ENCODE results near the gene THG1L.

THG1L gene

GRCh38 chr5:157761690-157762621 is 30.7 kb downstream of the THG1L start:
- H3K27ac ChIP-seq (ENCODE audit: low read depth, low read length): no peak overlapping the region
- no peak overlapping the region for H3K4me3 ChIP-seq (ENCODE audit: low read depth, low read length)
- H3K27me3 ChIP-seq (ENCODE audit: control insufficient read depth, insufficient read depth, low read length): no peaks in the 10 kb centered on the region
- H3K9me3 ChIP-seq (ENCODE audit: control insufficient read depth, insufficient read depth, low read depth, low read length): no peaks in the 10 kb centered on the region
- H3K36me3 ChIP-seq (ENCODE audit: control insufficient read depth, insufficient read depth, low read length): no peaks in the 10 kb centered on the region
- H3K4me1 ChIP-seq (ENCODE audit: control insufficient read depth, insufficient read depth, low read length): no peaks in the 10 kb centered on the region
- H3K9ac ChIP-seq (ENCODE audit: low read length): no peak overlapping the region

GRCh38 chr5:157764531-157764930 is 33.3 kb downstream of the THG1L start:
- H3K36me3 ChIP-seq (ENCODE audit: control insufficient read depth, insufficient read depth, low read length): no peaks in the 10 kb centered on the region
- no peak overlapping the region for H3K27ac ChIP-seq (ENCODE audit: low read depth, low read length)
- H3K9ac ChIP-seq (ENCODE audit: low read length): no peak overlapping the region
- no peak overlapping the region for H3K4me3 ChIP-seq (ENCODE audit: low read depth, low read length)
- no peaks in the 10 kb centered on the region for H3K4me1 ChIP-seq (ENCODE audit: control insufficient read depth, insufficient read depth, low read length)
- H3K9me3 ChIP-seq (ENCODE audit: control insufficient read depth, insufficient read depth, low read depth, low read length): no peaks in the 10 kb centered on the region
- no peaks in the 10 kb centered on the region for H3K27me3 ChIP-seq (ENCODE audit: control insufficient read depth, insufficient read depth, low read length)

GRCh38 chr5:157766442-157766841 is 35.2 kb downstream of the THG1L start:
- H3K27ac ChIP-seq (ENCODE audit: low read depth, low read length): no peak overlapping the region
- H3K4me3 ChIP-seq (ENCODE audit: low read depth, low read length): no peak overlapping the region
- H3K4me1 ChIP-seq (ENCODE audit: control insufficient read depth, insufficient read depth, low read length): no peaks in the 10 kb centered on the region
- H3K36me3 ChIP-seq (ENCODE audit: control insufficient read depth, insufficient read depth, low read length): no peaks in the 10 kb centered on the region
- no peak overlapping the region for H3K9ac ChIP-seq (ENCODE audit: low read length)
- peaks cover 3% of the 10 kb centered on the region; the same call in 1 of the 2 replicates for H3K9me3 ChIP-seq (ENCODE audit: control insufficient read depth, insufficient read depth, low read depth, low read length)
- no peaks in the 10 kb centered on the region for H3K27me3 ChIP-seq (ENCODE audit: control insufficient read depth, insufficient read depth, low read length)

- Histone ChIP-seq H3K9ac (ENCODE audit: low read length) (no peak overlapping the region), H3K4me3 (ENCODE audit: low read depth, low read length) (no peak overlapping the region), H3K9me3 (ENCODE audit: control insufficient read depth, insufficient read depth, low read depth, low read length) (peaks cover 3% of the 10 kb centered on the region; the same call in 1 of the 2 replicates), H3K36me3 (ENCODE audit: control insufficient read depth, insufficient read depth, low read length) (no peaks in the 10 kb centered on the region), H3K27ac (ENCODE audit: low read depth, low read length) (no peak overlapping the region), H3K4me1 (ENCODE audit: control insufficient read depth, insufficient read depth, low read length) (no peaks in the 10 kb centered on the region), H3K27me3 (ENCODE audit: control insufficient read depth, insufficient read depth, low read length) (no peaks in the 10 kb centered on the region)
These were observed 35.7 kb downstream of the THG1L start for GRCh38 chr5:157766902-157767301.

- Histone ChIP-seq H3K36me3 (ENCODE audit: control insufficient read depth, insufficient read depth, low read length) (no peaks in the 10 kb centered on the region), H3K9me3 (ENCODE audit: control insufficient read depth, insufficient read depth, low read depth, low read length) (peaks cover 3% of the 10 kb centered on the region; the same call in 1 of the 2 replicates), H3K4me3 (ENCODE audit: low read depth, low read length) (no peak overlapping the region), H3K4me1 (ENCODE audit: control insufficient read depth, insufficient read depth, low read length) (no peaks in the 10 kb centered on the region), H3K27ac (ENCODE audit: low read depth, low read length) (no peak overlapping the region), H3K9ac (ENCODE audit: low read length) (no peak overlapping the region), H3K27me3 (ENCODE audit: control insufficient read depth, insufficient read depth, low read length) (no peaks in the 10 kb centered on the region)
These were observed 36.5 kb downstream of the THG1L start for GRCh38 chr5:157767689-157768088.

GRCh38 chr5:157770665-157771064 is 39.4 kb downstream of the THG1L start:
- no peak overlapping the region for H3K27ac ChIP-seq (ENCODE audit: low read depth, low read length)
- H3K27me3 ChIP-seq (ENCODE audit: control insufficient read depth, insufficient read depth, low read length): no peaks in the 10 kb centered on the region

GRCh38 chr5:157772127-157772526 is 40.9 kb downstream of the THG1L start:
- no peaks in the 10 kb centered on the region for H3K27me3 ChIP-seq (ENCODE audit: control insufficient read depth, insufficient read depth, low read length)
- no peaks in the 10 kb centered on the region for H3K36me3 ChIP-seq (ENCODE audit: control insufficient read depth, insufficient read depth, low read length)
- peaks cover 3% of the 10 kb centered on the region; the same call in 1 of the 2 replicates for H3K9me3 ChIP-seq (ENCODE audit: control insufficient read depth, insufficient read depth, low read depth, low read length)
- H3K9ac ChIP-seq (ENCODE audit: low read length): no peak overlapping the region
- H3K4me3 ChIP-seq (ENCODE audit: low read depth, low read length): no peak overlapping the region
- no peaks in the 10 kb centered on the region for H3K4me1 ChIP-seq (ENCODE audit: control insufficient read depth, insufficient read depth, low read length)
- H3K27ac ChIP-seq (ENCODE audit: low read depth, low read length): no peak overlapping the region

More at GRCh38 chr5:157770665-157771064, 39.4 kb downstream of the THG1L start:
- no peaks in the 10 kb centered on the region for H3K4me1 ChIP-seq (ENCODE audit: control insufficient read depth, insufficient read depth, low read length)
- H3K9ac ChIP-seq (ENCODE audit: low read length): no peak overlapping the region
- no peaks in the 10 kb centered on the region for H3K36me3 ChIP-seq (ENCODE audit: control insufficient read depth, insufficient read depth, low read length)
- peaks cover 3% of the 10 kb centered on the region; the same call in 1 of the 2 replicates for H3K9me3 ChIP-seq (ENCODE audit: control insufficient read depth, insufficient read depth, low read depth, low read length)
- H3K4me3 ChIP-seq (ENCODE audit: low read depth, low read length): no peak overlapping the region

- H3K36me3 ChIP-seq (ENCODE audit: control insufficient read depth, insufficient read depth, low read length): no peaks in the 10 kb centered on the region
- H3K4me1 ChIP-seq (ENCODE audit: control insufficient read depth, insufficient read depth, low read length): no peaks in the 10 kb centered on the region
- H3K9ac ChIP-seq (ENCODE audit: low read length): no peak overlapping the region
- no peak overlapping the region for H3K27ac ChIP-seq (ENCODE audit: low read depth, low read length)
- H3K4me3 ChIP-seq (ENCODE audit: low read depth, low read length): no peak overlapping the region
- no peaks in the 10 kb centered on the region for H3K27me3 ChIP-seq (ENCODE audit: control insufficient read depth, insufficient read depth, low read length)
- no peaks in the 10 kb centered on the region for H3K9me3 ChIP-seq (ENCODE audit: control insufficient read depth, insufficient read depth, low read depth, low read length)
These were observed 47.0 kb downstream of the THG1L start for GRCh38 chr5:157778121-157778805.

- no peak overlapping the region for H3K27ac ChIP-seq (ENCODE audit: low read depth, low read length)
- H3K9ac ChIP-seq (ENCODE audit: low read length): no peak overlapping the region
- H3K4me3 ChIP-seq (ENCODE audit: low read depth, low read length): no peak overlapping the region
- peaks cover 2% of the 10 kb centered on the region; the same call in 1 of the 2 replicates for H3K36me3 ChIP-seq (ENCODE audit: control insufficient read depth, insufficient read depth, low read length)
- no peaks in the 10 kb centered on the region for H3K4me1 ChIP-seq (ENCODE audit: control insufficient read depth, insufficient read depth, low read length)
- no peaks in the 10 kb centered on the region for H3K9me3 ChIP-seq (ENCODE audit: control insufficient read depth, insufficient read depth, low read depth, low read length)
- H3K27me3 ChIP-seq (ENCODE audit: control insufficient read depth, insufficient read depth, low read length): no peaks in the 10 kb centered on the region
These were observed 48.0 kb downstream of the THG1L start for GRCh38 chr5:157779221-157779620.

GRCh38 chr5:157785801-157786200 is 54.6 kb downstream of the THG1L start:
- Histone ChIP-seq H3K36me3 (ENCODE audit: control insufficient read depth, insufficient read depth, low read length) (peaks cover 54% of the 10 kb centered on the region), H3K4me1 (ENCODE audit: control insufficient read depth, insufficient read depth, low read length) (no peaks in the 10 kb centered on the region), H3K9me3 (ENCODE audit: control insufficient read depth, insufficient read depth, low read depth, low read length) (no peaks in the 10 kb centered on the region), H3K27me3 (ENCODE audit: control insufficient read depth, insufficient read depth, low read length) (no peaks in the 10 kb centered on the region), H3K9ac (ENCODE audit: low read length) (no peak overlapping the region), H3K27ac (ENCODE audit: low read depth, low read length) (no peak overlapping the region), H3K4me3 (ENCODE audit: low read depth, low read length) (no peak overlapping the region)
